Fibroblast of mammary gland (primary cell): ENCODE data around the gene BCOR.

Source experiments
- DNase-seq: peaks from one replicate; pipeline ENCODE4 v3.0.0-alpha.2; 2010; ENCODE audit warnings: low read depth
- H3K4me3 ChIP-seq: 2 replicates; pipeline ENCODE4 v1.5.1; 2011; ENCODE audit warnings: low read depth, mild to moderate bottlenecking, low read length, moderate library complexity; ENCODE audit not compliant: control insufficient read depth
- TF ChIP-seq, protein P1 (sequence below): conservative IDR thresholded peaks from 2 replicates; pipeline ENCODE4 v1.5.1; 2011; ENCODE audit warnings: low read depth, low read length, inconsistent platforms; ENCODE audit not compliant: control insufficient read depth, insufficient read depth

Gene BCOR

DNA sequence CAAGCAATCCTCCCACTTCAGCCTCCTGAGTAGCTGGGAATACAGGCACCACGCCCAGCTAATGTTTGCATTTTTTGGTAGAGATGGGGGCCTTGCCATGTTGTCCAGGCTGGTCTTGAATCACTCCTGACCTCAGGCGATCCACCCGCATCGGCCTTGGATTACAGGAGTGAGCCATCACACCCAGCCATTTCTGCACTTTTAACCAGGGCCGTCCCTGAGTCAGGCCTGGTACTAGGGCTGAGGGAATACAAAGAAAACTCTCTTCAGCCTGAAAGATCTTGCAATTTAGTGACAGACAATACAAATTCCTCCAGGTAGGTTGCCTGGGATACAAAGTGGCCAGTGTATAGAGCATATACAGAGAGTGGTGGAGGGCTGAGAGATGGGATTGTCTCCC lies 65.8 kb downstream of the BCOR start:
- DNase-seq, result no peak
- TF ChIP-seq, protein P1, sequence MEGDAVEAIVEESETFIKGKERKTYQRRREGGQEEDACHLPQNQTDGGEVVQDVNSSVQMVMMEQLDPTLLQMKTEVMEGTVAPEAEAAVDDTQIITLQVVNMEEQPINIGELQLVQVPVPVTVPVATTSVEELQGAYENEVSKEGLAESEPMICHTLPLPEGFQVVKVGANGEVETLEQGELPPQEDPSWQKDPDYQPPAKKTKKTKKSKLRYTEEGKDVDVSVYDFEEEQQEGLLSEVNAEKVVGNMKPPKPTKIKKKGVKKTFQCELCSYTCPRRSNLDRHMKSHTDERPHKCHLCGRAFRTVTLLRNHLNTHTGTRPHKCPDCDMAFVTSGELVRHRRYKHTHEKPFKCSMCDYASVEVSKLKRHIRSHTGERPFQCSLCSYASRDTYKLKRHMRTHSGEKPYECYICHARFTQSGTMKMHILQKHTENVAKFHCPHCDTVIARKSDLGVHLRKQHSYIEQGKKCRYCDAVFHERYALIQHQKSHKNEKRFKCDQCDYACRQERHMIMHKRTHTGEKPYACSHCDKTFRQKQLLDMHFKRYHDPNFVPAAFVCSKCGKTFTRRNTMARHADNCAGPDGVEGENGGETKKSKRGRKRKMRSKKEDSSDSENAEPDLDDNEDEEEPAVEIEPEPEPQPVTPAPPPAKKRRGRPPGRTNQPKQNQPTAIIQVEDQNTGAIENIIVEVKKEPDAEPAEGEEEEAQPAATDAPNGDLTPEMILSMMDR, result no peak
- no peak overlapping the region for H3K4me3 ChIP-seq

DNA sequence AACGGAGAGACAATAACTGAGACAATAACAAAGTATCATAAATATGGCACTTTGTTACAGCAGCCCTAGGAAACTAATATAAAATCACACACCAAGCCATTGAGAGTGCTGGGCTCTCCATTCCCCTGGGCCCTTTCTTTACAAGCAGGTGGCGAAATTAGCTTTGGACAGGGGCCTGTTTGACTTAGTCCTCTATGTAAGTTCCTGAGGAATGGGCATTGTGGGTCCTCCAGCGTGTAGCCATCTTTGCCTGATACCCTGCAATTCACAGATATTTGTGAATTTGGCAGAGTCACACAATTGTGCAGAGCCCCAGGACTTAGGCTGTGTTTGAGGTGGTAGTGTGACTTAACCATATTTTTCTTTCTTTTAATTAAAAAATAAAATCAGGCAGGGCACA lies 67.6 kb downstream of the BCOR start:
- H3K4me3 ChIP-seq, result no peak overlapping the region
- no peak for DNase-seq
- TF ChIP-seq, protein P1, result no peak

DNA sequence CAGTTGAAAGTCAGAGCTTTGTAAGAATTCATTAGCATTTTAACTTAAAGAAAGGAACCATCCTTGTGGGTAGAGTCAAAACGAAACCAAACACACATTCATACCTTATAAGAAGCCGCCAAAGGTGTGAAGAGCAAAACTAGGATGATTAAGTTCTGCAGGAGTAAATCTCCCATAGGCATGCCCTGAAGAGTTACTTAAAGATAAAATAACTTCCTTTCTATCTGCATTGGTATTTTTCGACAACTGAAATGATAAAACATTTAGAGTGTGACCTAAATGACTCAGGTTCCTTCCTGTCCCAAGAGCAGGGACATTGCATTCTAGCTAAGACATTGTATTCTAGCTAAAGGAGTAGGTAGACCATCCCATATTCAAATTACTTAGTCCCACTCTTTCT lies 75.3 kb downstream of the BCOR start:
- no peak overlapping the region for H3K4me3 ChIP-seq
- TF ChIP-seq, protein P1, result no peak

DNA sequence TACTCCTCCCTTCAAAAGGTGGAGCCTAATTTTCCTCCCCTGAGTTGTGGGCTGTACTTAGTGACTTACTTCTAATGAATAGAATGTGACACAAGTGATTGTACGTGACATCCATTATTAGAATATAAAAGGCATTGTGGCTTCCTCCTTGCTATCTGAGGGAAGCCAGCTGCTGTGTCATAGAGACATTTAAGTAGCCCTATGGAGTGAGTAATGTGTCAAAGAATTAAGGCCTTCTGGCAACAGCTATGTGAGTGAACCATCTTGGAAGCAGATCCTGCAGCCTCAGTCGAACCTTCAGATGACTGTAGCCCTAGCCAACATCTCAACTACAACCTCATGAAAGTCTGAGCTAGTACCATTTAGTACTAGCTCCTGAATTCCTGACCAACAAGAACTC lies 76.1 kb downstream of the BCOR start:
- DNase-seq, result no peak
- TF ChIP-seq, protein P1, result no peak

More for the DNA sequence above, 75.3 kb downstream of the BCOR start:
- DNase-seq, result no peak

DNA sequence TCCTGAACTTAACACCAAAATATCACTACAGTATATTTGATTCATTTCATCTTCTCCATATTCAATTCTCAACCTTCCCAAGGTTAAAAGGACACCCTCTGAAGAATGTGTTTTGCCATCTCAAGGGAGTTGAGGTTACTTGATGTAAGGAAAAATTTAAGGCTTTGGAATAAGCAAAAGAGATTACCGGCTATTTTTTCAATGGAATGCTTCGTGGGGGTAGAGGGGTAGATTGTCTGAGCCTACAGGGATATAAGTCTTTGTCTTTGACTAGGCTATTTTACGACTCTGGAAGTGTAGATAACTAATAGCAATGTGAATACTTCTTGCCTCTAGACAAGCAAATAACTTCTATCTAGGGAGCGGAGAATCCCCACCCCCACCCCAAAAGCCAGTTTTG lies 78.2 kb downstream of the BCOR start:
- H3K4me3 ChIP-seq, result no peak overlapping the region
- DNase-seq, result no peak

More for the DNA sequence above, 76.1 kb downstream of the BCOR start:
- H3K4me3 ChIP-seq, result no peak overlapping the region

DNA sequence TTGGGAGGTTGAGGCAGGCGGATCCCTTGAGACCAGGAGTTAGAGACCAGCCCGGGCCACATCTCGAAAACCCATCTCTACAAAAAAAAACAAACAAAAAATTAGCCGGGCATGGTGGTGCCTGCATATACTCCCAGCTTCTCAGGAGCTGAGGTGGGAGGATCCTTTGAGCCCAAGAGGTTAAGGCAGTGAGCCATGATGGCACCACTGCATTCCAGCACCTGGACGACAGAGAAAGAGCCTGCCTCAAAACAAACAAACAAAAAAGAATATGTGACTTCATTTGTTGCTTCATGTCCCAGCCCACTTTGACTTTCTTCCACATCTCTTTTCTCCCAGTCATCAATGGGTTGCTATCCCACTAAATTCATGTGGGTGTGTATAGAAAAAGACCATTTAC lies 79.7 kb downstream of the BCOR start:
- no peak for DNase-seq
- TF ChIP-seq, protein P1, result no peak
- no peak overlapping the region for H3K4me3 ChIP-seq

More for the DNA sequence above, 78.2 kb downstream of the BCOR start:
- TF ChIP-seq, protein P1, result no peak

DNA sequence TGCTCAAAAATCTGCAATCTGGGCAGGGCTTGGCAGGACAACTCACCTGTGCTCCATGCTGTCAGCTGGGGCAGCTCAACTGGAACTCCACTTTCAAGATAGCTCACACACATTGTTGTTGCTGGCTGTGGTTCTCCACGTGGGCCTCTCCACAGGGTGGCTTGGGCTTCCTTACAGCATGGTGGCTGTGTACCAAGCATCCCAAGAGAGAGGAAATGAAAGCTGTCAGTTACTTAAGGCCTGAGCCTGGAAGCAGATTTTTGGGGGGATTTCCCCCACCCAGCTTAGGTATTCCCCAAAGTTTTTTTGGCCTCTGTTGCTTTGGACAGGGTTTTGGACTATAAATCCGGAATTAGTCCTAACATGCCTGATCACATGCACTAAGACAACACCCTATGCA lies 81.0 kb downstream of the BCOR start:
- H3K4me3 ChIP-seq, result no peak overlapping the region
- TF ChIP-seq, protein P1, result no peak
- no peak for DNase-seq
